Epithelial cell of proximal tubule (primary cell): ENCODE measurements around the gene ACSL1. TPM values are rescaled to one million over a fixed set of nuclear protein-coding genes. Genes with fewer than 3 reads are reported as not detected.

Source experiments
- DNase-seq: peaks from one replicate; pipeline ENCODE4 v3.0.0-alpha.2; 2011; ENCODE audit warnings: low read depth
- H3K4me3 ChIP-seq: 2 replicates; pipeline ENCODE4 v1.5.1; 2011; ENCODE audit warnings: low read depth, mild to moderate bottlenecking, low read length
- CTCF ChIP-seq: conservative IDR thresholded peaks from 2 replicates; pipeline ENCODE4 v1.5.1; 2012; ENCODE audit warnings: low read depth, mild to moderate bottlenecking, low read length
- total RNA-seq: library from RNA; depleted of rRNA; stranded (reverse); fragments of >200 nt; gene quantifications from 2 replicates; pipeline ENCODE4 v1.2.3, GENCODE V29; 2015

ACSL1 gene
- total RNA-seq, 1 donor from 2014 or later = 18.5 TPM

DNA sequence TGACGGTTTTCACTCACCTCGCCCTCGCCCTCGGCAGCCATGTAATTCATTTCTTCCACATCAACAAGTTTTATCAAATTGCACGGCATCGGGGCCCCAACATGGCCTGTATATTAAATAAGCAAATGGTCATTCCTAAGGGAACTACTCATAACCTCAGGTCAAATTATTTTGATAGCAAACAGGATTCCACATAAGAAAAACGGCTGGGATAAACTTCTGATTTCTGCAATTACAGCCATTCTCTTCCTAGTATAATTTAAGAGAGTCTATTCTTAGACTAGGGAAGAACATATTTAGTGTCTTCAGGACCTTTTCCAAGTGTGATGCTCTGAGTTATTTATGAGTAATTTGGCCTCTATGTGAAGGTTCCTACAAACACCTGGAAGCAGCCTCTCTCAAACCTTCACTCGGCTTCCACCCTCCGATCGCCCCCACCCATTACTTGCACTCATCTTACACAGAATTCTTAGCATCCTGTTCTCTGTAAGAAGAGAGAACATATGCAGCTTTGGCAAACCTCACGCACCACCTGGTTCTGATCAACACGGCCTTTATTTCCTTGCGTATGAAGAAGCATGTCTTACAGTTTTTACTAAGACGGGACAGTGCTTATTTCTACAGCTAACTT is 62.5 kb downstream of the ACSL1 start:
- no peak for TF ChIP-seq CTCF
- no peak overlapping the region for H3K4me3 ChIP-seq
- DNase-seq = no peak

- no peak overlapping the region for H3K4me3 ChIP-seq
- no peak for TF ChIP-seq CTCF
- no peak for DNase-seq
Observed at GRCh38 chr4:184762100-184762499, 63.7 kb downstream of the ACSL1 start.

DNA sequence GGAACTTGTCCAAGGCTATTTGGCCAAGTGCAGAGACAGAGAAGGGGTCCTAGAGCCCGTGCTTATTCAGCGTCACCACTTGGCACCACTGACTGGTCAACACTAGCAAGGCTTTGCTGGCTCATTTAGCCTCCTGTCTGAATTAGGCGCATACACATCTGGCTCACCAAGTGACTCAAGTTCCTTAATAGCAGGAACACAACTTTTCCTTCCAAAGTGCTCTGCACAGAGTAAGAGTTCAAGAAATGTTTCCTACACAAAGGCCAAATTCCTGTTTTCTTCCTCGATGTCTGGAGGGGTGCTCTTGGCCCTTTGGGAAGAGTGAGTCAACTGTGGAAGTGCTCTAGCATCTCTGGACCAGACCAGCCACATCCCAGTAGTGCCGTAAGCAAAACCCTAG is 65.1 kb downstream of the ACSL1 start:
- no peak for TF ChIP-seq CTCF
- DNase-seq = no peak
- no peak overlapping the region for H3K4me3 ChIP-seq

- TF ChIP-seq CTCF = no peak
- DNase-seq = no peak
- no peak overlapping the region for H3K4me3 ChIP-seq
Observed at GRCh38 chr4:184757810-184758209, 68.0 kb downstream of the ACSL1 start.

- DNase-seq = no peak
- no peak overlapping the region for H3K4me3 ChIP-seq
- TF ChIP-seq CTCF = no peak
Observed at GRCh38 chr4:184756399-184756798, 69.4 kb downstream of the ACSL1 start.

- H3K4me3 ChIP-seq = no peak overlapping the region
- TF ChIP-seq CTCF = no peak
- no peak for DNase-seq
Observed at GRCh38 chr4:184755278-184755677, 70.5 kb downstream of the ACSL1 start.
